Prostate gland (tissue), 2 donors: ENCODE measurements around the gene CD164L2.

ENCODE experiments used
- POLR2A ChIP-seq: fragments of 450-650 bp; IDR thresholded peaks from one replicate; pipeline ENCODE4 v1.6.1; 2016; ENCODE audit warnings: antibody characterized with exemption, mild to moderate bottlenecking
- POLR2AphosphoS5 ChIP-seq: sonication (generic); formaldehyde crosslinking; IDR thresholded peaks from one replicate; pipeline ENCODE4 v1.6.1; 2017; ENCODE audit warnings: antibody characterized with exemption
- TF ChIP-seq, protein P1 (sequence below), 4 experiments: fragments of 200-600 bp in 2 of 4; fragments of 450-650 bp in 2 of 4; sonication (generic) in 2 of 4; IDR thresholded peaks; 1 replicate in 3 of 4; 2 replicates in 1 of 4; pipeline ENCODE4 v1.5.1; 2016 to 2019; ENCODE audit warnings: antibody characterized with exemption in 4 of 4, mild to moderate bottlenecking in 2 of 4, moderate library complexity in 2 of 4

DNA sequence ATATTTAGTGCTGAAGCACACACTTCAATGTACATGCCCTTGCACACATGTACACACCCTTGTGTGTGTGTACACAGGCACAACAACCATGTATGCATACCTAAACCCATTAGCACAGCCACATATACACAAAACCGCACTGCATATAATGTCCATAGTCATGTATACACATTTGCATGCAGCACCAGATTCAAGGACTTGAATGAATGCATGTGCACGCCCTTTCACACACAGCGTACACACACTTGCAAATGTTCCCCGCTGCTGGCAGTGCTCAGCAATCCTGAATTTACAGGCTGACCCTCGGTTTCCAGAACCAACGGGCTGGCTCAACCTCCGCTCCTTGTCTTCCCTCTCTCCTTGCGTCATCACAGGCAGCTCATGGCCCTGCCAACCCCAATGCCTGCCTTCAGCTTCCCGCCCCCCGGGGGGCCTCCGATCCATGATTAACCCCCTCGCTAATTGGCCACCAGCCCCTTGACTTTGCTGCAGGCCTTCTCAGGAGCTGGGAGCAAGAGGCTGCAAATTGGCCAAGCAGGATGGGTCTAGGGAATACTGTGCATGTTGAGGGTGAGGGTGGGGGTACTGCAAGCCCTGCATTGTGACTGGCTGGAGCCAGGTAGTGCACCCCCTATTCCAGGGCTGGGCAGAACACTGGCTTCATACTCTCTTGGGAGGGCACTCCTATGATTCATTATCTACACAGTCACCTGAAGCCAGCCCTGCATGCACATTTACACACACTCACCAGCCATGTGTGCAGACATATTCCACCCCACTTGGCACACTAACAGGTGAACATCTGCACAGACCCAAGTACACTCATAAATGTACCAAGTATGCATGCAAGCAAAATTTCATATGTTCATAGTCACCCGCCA, 17.2 kb upstream of the CD164L2 start:
- TF ChIP-seq, protein P1, sequence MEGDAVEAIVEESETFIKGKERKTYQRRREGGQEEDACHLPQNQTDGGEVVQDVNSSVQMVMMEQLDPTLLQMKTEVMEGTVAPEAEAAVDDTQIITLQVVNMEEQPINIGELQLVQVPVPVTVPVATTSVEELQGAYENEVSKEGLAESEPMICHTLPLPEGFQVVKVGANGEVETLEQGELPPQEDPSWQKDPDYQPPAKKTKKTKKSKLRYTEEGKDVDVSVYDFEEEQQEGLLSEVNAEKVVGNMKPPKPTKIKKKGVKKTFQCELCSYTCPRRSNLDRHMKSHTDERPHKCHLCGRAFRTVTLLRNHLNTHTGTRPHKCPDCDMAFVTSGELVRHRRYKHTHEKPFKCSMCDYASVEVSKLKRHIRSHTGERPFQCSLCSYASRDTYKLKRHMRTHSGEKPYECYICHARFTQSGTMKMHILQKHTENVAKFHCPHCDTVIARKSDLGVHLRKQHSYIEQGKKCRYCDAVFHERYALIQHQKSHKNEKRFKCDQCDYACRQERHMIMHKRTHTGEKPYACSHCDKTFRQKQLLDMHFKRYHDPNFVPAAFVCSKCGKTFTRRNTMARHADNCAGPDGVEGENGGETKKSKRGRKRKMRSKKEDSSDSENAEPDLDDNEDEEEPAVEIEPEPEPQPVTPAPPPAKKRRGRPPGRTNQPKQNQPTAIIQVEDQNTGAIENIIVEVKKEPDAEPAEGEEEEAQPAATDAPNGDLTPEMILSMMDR (IDR thresholded peaks at IDR 0.05), result no peak
- TF ChIP-seq POLR2A (no peak), POLR2AphosphoS5 (no peak)
